ENCODE results near the gene WDR37.
"Not testable (repeated sequence)": the region's sequence is repeated elsewhere in the genome, so short reads cannot be mapped to it uniquely, and the experiment has no call there.

Gene WDR37

GRCh38 chr10:1041514-1041913 is 14.7 kb upstream of the WDR37 start:
- no peak for DNase-seq (ENCODE audit: low read depth)

GRCh38 chr10:1043532-1043995 is 12.6 kb upstream of the WDR37 start:
- no peak for DNase-seq (ENCODE audit: low read depth)

GRCh38 chr10:1044146-1044545 is 12.0 kb upstream of the WDR37 start:
- no peak for DNase-seq (ENCODE audit: low read depth)

GRCh38 chr10:1044964-1045363 is 11.2 kb upstream of the WDR37 start:
- DNase-seq (ENCODE audit: low read depth), result no peak

- DNase-seq (ENCODE audit: low read depth), result no peak
Measured at GRCh38 chr10:1045415-1045814, 10.8 kb upstream of the WDR37 start.

- no peak for DNase-seq (ENCODE audit: low read depth)
Measured at GRCh38 chr10:1047937-1048336, 8.2 kb upstream of the WDR37 start.

GRCh38 chr10:1048349-1048731 is 7.8 kb upstream of the WDR37 start:
- no peak for DNase-seq (ENCODE audit: low read depth)

GRCh38 chr10:1048732-1049424 is 7.3 kb upstream of the WDR37 start, which contains the start of gene IDI1:
Gene IDI1 (minus strand): TSS chr10:1049119. CDS start chr10:1049003, 116 bp downstream.
- DNase-seq (ENCODE audit: low read depth), result peak; percentile 86

- DNase-seq (ENCODE audit: low read depth), result no peak
Measured at GRCh38 chr10:1049425-1049958, 6.7 kb upstream of the WDR37 start.

- no peak for DNase-seq (ENCODE audit: low read depth)
Measured at GRCh38 chr10:1050145-1050544, 6.0 kb upstream of the WDR37 start.

- DNase-seq (ENCODE audit: low read depth), result no peak
Measured at GRCh38 chr10:1050554-1050953, 5.6 kb upstream of the WDR37 start.

GRCh38 chr10:1054684-1055083 is 1.5 kb upstream of the WDR37 start:
- no peak for DNase-seq (ENCODE audit: low read depth)

- no peak for DNase-seq (ENCODE audit: low read depth)
Measured at GRCh38 chr10:1057106-1057657, 997 bp downstream of the WDR37 start.

GRCh38 chr10:1058017-1058416 is 1.8 kb downstream of the WDR37 start:
- DNase-seq (ENCODE audit: low read depth), result no peak

GRCh38 chr10:1059902-1060301 is 3.7 kb downstream of the WDR37 start:
- no peak for DNase-seq (ENCODE audit: low read depth)

GRCh38 chr10:1061930-1062774 is 6.0 kb downstream of the WDR37 start:
- DNase-seq (ENCODE audit: low read depth), result no peak

GRCh38 chr10:1063232-1063865 is 7.2 kb downstream of the WDR37 start:
- DNase-seq (ENCODE audit: low read depth), result no peak

- no peak for DNase-seq (ENCODE audit: low read depth)
Measured at GRCh38 chr10:1064964-1065247, 8.7 kb downstream of the WDR37 start.

- not testable (repeated sequence) for DNase-seq (ENCODE audit: low read depth)
Measured at GRCh38 chr10:1066734-1067133, 10.5 kb downstream of the WDR37 start.

GRCh38 chr10:1068380-1069361 is 12.5 kb downstream of the WDR37 start:
- no peak for DNase-seq (ENCODE audit: low read depth)

GRCh38 chr10:1070919-1071318 is 14.7 kb downstream of the WDR37 start:
- no peak for DNase-seq (ENCODE audit: low read depth)
